HepG2 (cell line): ENCODE data around the gene CD68. TPM values are rescaled to one million over a fixed set of nuclear protein-coding genes. Genes with fewer than 3 reads are reported as not detected.

ENCODE experiments used
- KDM5B ChIP-seq: sonication (generic); formaldehyde crosslinking; IDR thresholded peaks from 2 replicates; pipeline ENCODE4 v1.4.0; 2020; ENCODE audit warnings: missing genetic modification reagents, mild to moderate bottlenecking, borderline replicate concordance
- MAF1 ChIP-seq: sonication (generic); formaldehyde crosslinking; IDR thresholded peaks from 2 replicates; pipeline ENCODE4 v1.5.0; 2020; ENCODE audit warnings: missing genetic modification reagents, borderline replicate concordance
- PHF20 ChIP-seq: sonication (generic); formaldehyde crosslinking; IDR thresholded peaks from 2 replicates; pipeline ENCODE4 v1.5.0; 2020; ENCODE audit warnings: mild to moderate bottlenecking, missing genetic modification reagents
- PPARG ChIP-seq: conservative IDR thresholded peaks from 2 replicates; pipeline ENCODE4 v1.6.1; 2016; ENCODE audit warnings: missing biosample characterization, missing genetic modification reagents
- SRSF1 ChIP-seq: fragments of 200-400 bp; formaldehyde crosslinking; optimal IDR thresholded peaks from 2 replicates; pipeline ENCODE3; 2017; ENCODE audit warnings: mild to moderate bottlenecking, low read depth, low read length, moderate library complexity
- YY1 ChIP-seq: IDR thresholded peaks from 2 replicates; pipeline ENCODE4 v1.6.1; 2011; ENCODE audit warnings: low read length, low read depth, moderate library complexity, mild to moderate bottlenecking; ENCODE audit not compliant: insufficient read depth, insufficient replicate concordance
- ZBTB21 ChIP-seq: sonication (generic); formaldehyde crosslinking; IDR thresholded peaks from 2 replicates; pipeline ENCODE4 v1.4.0; 2020; ENCODE audit warnings: missing genetic modification reagents
- ZBTB7B ChIP-seq: sonication (generic); formaldehyde crosslinking; IDR thresholded peaks from 2 replicates; pipeline ENCODE4 v1.4.0; 2020; ENCODE audit warnings: missing genetic modification reagents
- ZFP37 ChIP-seq: sonication (generic); formaldehyde crosslinking; IDR thresholded peaks from 2 replicates; pipeline ENCODE4 v1.4.0; 2020; ENCODE audit warnings: missing genetic modification reagents, borderline replicate concordance
- ZMYM4 ChIP-seq: sonication (generic); formaldehyde crosslinking; IDR thresholded peaks from 2 replicates; pipeline ENCODE4 v1.8.1; 2023; ENCODE audit warnings: mild to moderate bottlenecking, missing genetic modification reagents
- ZNF136 ChIP-seq: sonication (generic); formaldehyde crosslinking; IDR thresholded peaks from 2 replicates; pipeline ENCODE4 v1.8.1; 2022; ENCODE audit warnings: low read depth, mild to moderate bottlenecking, moderate library complexity, missing genetic modification reagents
- ZNF335 ChIP-seq: sonication (generic); formaldehyde crosslinking; IDR thresholded peaks from 2 replicates; pipeline ENCODE4 v1.4.0; 2020; ENCODE audit warnings: missing genetic modification reagents
- ZNF543 ChIP-seq: sonication (generic); formaldehyde crosslinking; IDR thresholded peaks from 2 replicates; pipeline ENCODE4 v1.4.0; 2020; ENCODE audit warnings: mild to moderate bottlenecking, missing genetic modification reagents
- ZNF572 ChIP-seq: sonication (generic); formaldehyde crosslinking; IDR thresholded peaks from 2 replicates; pipeline ENCODE4 v1.5.1; 2020; ENCODE audit warnings: mild to moderate bottlenecking, missing genetic modification reagents
- ZNF709 ChIP-seq: sonication (generic); formaldehyde crosslinking; IDR thresholded peaks from 2 replicates; pipeline ENCODE4 v1.5.0; 2020; ENCODE audit warnings: mild to moderate bottlenecking, missing genetic modification reagents
- ZSCAN12 ChIP-seq: sonication (generic); formaldehyde crosslinking; IDR thresholded peaks from 2 replicates; pipeline ENCODE4 v1.9.0; 2021; ENCODE audit warnings: mild to moderate bottlenecking, missing genetic modification reagents
- ZSCAN31 ChIP-seq: sonication (generic); formaldehyde crosslinking; IDR thresholded peaks from 2 replicates; pipeline ENCODE4 v1.5.0; 2020; ENCODE audit warnings: low read depth, mild to moderate bottlenecking, missing genetic modification reagents
- polyA plus RNA-seq, 8 experiments: library from polyadenylated mRNA; depleted of rRNA in 3 of 8; stranded (reverse) in 7 of 8; unstranded in 1 of 8; fragments of >200 nt; fragmentation: Illumina TruSeq in 4 of 8; extraction: Trizol in 4 of 8; gene quantifications; 2 replicates each; pipeline versions ENCODE4 v1.2.1 to v1.2.3, GENCODE V29; 2011 to 2016; ENCODE audit warnings: low read depth in 4 of 8, missing spikeins in 1 of 8, mixed read lengths in 1 of 8; ENCODE audit not compliant: insufficient read depth in 1 of 8
- total RNA-seq, 5 experiments: library from RNA; depleted of rRNA; stranded (reverse); fragments of >200 nt; fragmentation: Illumina TruSeq; extraction: Trizol; gene quantifications; 2 replicates each; pipeline ENCODE4 v1.2.3, GENCODE V29; 2016; ENCODE audit warnings: low read depth in 1 of 5
- TF ChIP-seq, protein P1 (sequence below): sonication (generic); formaldehyde crosslinking; IDR thresholded peaks from 2 replicates; pipeline ENCODE4 v1.4.0; 2020; ENCODE audit warnings: missing genetic modification reagents
- TF ChIP-seq, protein P2 (sequence below): sonication (generic); formaldehyde crosslinking; IDR thresholded peaks from 2 replicates; pipeline ENCODE4 v1.5.0; 2020; ENCODE audit warnings: mild to moderate bottlenecking, missing genetic modification reagents, moderate library complexity
- TF ChIP-seq, protein P3 (sequence below): sonication (generic); formaldehyde crosslinking; IDR thresholded peaks from 2 replicates; pipeline ENCODE4 v1.9.0; 2022; ENCODE audit warnings: missing genetic modification reagents, mild to moderate bottlenecking, borderline replicate concordance
- TF ChIP-seq, protein P4 (sequence below), 2 experiments: sonication (generic) in 1 of 2; formaldehyde crosslinking in 1 of 2; IDR thresholded peaks; 2 replicates each; pipeline versions ENCODE4 v1.4.0 to v1.6.1; 2018 to 2020; ENCODE audit warnings: missing genetic modification reagents in 2 of 2, borderline replicate concordance in 1 of 2, low read depth in 1 of 2, mild to moderate bottlenecking in 1 of 2, missing biosample characterization in 1 of 2

CD68 gene
- total and polyA plus RNA-seq, 2 of the 13 experiments (the other 11 are each of a cell fraction or from before 2014, with no cell fraction given): 10.3 to 104 TPM

DNA sequence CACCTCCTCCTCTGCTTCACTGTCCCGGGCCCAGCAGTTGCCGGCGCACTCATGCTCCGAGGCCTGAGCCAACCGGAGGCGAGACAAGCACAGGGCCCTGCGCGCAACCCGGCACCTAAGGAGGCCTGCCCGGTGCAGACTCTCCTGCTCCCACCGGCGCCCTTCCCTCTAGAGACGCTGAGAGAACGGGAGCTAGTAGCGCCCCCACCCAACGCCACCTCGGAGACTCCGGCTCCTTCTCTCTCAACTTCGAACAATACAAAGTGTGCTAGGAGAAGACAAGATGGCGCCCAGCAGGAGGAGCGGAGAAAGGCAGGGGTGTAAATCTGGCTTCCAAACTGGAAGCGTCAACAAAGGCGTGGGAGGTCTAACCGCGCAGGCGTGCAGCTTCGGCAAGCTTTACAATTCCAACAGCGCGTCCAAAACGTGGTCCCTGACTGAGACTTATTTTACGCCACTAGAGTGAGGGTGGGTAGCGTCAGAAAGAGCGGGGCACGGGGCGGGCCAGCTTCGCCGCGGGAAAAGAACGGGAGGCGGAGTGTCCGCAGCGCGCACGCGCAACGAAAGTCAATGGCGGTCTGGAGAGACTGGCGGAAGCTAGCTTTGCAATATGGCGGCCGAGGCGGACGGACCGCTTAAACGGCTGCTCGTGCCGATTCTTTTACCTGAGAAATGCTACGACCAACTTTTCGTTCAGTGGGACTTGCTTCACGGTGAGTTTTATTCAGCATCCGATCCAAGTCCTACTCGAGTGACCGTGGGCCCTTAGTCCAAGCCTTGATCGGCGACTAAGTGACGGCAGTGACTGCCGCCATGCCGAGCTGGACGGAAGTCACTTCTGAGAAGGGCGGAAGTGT, 4.0 kb downstream of the CD68 start, which contains the start of gene MPDU1 (continued):
- TF ChIP-seq, protein P1, sequence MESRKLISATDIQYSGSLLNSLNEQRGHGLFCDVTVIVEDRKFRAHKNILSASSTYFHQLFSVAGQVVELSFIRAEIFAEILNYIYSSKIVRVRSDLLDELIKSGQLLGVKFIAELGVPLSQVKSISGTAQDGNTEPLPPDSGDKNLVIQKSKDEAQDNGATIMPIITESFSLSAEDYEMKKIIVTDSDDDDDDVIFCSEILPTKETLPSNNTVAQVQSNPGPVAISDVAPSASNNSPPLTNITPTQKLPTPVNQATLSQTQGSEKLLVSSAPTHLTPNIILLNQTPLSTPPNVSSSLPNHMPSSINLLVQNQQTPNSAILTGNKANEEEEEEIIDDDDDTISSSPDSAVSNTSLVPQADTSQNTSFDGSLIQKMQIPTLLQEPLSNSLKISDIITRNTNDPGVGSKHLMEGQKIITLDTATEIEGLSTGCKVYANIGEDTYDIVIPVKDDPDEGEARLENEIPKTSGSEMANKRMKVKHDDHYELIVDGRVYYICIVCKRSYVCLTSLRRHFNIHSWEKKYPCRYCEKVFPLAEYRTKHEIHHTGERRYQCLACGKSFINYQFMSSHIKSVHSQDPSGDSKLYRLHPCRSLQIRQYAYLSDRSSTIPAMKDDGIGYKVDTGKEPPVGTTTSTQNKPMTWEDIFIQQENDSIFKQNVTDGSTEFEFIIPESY (CRISPR knock-in tag): peak; percentile 58
- TF ChIP-seq KDM5B (CRISPR knock-in tag) (peak; percentile 80; the same call in 1 of the 2 replicates), ZSCAN31 (CRISPR knock-in tag) (peak; percentile 27; the same call in 1 of the 2 replicates), PHF20 (CRISPR knock-in tag) (peak; percentile 88), ZNF709 (no peak), ZSCAN12 (CRISPR knock-in tag) (no peak), PPARG (CRISPR knock-in tag) (peak; percentile 49; the same call in 1 of the 2 replicates), ZFP37 (peak; percentile 77), ZNF543 (CRISPR knock-in tag) (peak; percentile 34; the same call in 1 of the 2 replicates), ZBTB7B (CRISPR knock-in tag) (0 out of 2 replicates have a peak, but pooled peaks have one; percentile 25), ZMYM4 (peak; percentile 60; the same call in 1 of the 2 replicates), ZNF136 (CRISPR knock-in tag) (peak; percentile 78; the same call in 1 of the 2 replicates), ZNF572 (CRISPR knock-in tag) (no peak), SRSF1 (peak; percentile 58), ZBTB21 (CRISPR knock-in tag) (peak; percentile 19; the same call in 1 of the 2 replicates), ZNF335 (CRISPR knock-in tag) (peak; percentile 68; the same call in 1 of the 2 replicates), MAF1 (CRISPR knock-in tag) (peak; percentile 90), YY1 (peak; percentile 98)
- TF ChIP-seq, protein P2, sequence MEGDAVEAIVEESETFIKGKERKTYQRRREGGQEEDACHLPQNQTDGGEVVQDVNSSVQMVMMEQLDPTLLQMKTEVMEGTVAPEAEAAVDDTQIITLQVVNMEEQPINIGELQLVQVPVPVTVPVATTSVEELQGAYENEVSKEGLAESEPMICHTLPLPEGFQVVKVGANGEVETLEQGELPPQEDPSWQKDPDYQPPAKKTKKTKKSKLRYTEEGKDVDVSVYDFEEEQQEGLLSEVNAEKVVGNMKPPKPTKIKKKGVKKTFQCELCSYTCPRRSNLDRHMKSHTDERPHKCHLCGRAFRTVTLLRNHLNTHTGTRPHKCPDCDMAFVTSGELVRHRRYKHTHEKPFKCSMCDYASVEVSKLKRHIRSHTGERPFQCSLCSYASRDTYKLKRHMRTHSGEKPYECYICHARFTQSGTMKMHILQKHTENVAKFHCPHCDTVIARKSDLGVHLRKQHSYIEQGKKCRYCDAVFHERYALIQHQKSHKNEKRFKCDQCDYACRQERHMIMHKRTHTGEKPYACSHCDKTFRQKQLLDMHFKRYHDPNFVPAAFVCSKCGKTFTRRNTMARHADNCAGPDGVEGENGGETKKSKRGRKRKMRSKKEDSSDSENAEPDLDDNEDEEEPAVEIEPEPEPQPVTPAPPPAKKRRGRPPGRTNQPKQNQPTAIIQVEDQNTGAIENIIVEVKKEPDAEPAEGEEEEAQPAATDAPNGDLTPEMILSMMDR (CRISPR knock-in tag): peak; percentile 20; the same call in 1 of the 2 replicates
- TF ChIP-seq, protein P3, sequence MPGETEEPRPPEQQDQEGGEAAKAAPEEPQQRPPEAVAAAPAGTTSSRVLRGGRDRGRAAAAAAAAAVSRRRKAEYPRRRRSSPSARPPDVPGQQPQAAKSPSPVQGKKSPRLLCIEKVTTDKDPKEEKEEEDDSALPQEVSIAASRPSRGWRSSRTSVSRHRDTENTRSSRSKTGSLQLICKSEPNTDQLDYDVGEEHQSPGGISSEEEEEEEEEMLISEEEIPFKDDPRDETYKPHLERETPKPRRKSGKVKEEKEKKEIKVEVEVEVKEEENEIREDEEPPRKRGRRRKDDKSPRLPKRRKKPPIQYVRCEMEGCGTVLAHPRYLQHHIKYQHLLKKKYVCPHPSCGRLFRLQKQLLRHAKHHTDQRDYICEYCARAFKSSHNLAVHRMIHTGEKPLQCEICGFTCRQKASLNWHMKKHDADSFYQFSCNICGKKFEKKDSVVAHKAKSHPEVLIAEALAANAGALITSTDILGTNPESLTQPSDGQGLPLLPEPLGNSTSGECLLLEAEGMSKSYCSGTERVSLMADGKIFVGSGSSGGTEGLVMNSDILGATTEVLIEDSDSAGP: peak; percentile 76; the same call in 1 of the 2 replicates
- TF ChIP-seq, protein P4, sequence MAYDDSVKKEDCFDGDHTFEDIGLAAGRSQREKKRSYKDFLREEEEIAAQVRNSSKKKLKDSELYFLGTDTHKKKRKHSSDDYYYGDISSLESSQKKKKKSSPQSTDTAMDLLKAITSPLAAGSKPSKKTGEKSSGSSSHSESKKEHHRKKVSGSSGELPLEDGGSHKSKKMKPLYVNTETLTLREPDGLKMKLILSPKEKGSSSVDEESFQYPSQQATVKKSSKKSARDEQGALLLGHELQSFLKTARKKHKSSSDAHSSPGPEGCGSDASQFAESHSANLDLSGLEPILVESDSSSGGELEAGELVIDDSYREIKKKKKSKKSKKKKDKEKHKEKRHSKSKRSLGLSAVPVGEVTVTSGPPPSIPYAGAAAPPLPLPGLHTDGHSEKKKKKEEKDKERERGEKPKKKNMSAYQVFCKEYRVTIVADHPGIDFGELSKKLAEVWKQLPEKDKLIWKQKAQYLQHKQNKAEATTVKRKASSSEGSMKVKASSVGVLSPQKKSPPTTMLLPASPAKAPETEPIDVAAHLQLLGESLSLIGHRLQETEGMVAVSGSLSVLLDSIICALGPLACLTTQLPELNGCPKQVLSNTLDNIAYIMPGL (CRISPR knock-in tag; IDR thresholded peaks at IDR 0.05; ENCODE audit: borderline replicate concordance in 1 of 2, low read depth in 1 of 2): peak; percentile 62 to 67; a peak in 2 of 4 replicates
